Suprapubic skin (tissue), 3 donors: ENCODE measurements around the gene PYGL.

Source experiments
- CTCF ChIP-seq, 2 donors: fragments of 200-600 bp in 1 of 2; fragments of 450-650 bp in 1 of 2; sonication (generic) in 1 of 2; IDR thresholded peaks; one replicate each; pipeline ENCODE4 v1.5.1; 2016 to 2019; ENCODE audit warnings: antibody characterized with exemption in 2 of 2, mild to moderate bottlenecking in 1 of 2, moderate library complexity in 1 of 2
- EP300 ChIP-seq: sonication (generic); formaldehyde crosslinking; IDR thresholded peaks from one replicate; pipeline ENCODE4 v1.6.1; 2017; ENCODE audit warnings: antibody characterized with exemption
- POLR2A ChIP-seq, 2 donors: fragments of 450-650 bp; IDR thresholded peaks; one replicate each; pipeline ENCODE4 v1.6.1; 2017; ENCODE audit warnings: antibody characterized with exemption in 2 of 2, mild to moderate bottlenecking in 2 of 2, moderate library complexity in 2 of 2

- TF ChIP-seq CTCF (IDR thresholded peaks at IDR 0.05), result no peak
- TF ChIP-seq POLR2A (IDR thresholded peaks at IDR 0.05), result no peak
- no peak for TF ChIP-seq EP300
These were observed 3.2 kb upstream of the PYGL start for GRCh38 chr14:50947446-50947845.
